GM12878 (cell line): ENCODE data around the gene PFKFB3. TPM values are rescaled to one million over a fixed set of nuclear protein-coding genes. Genes with fewer than 3 reads are reported as not detected.

Experiments used
- ATAC-seq: fragments of 200-7000 bp; cut with Tn5 transposase; 3 replicates; pipeline ENCODE4 v1.9.1; 2020; ENCODE audit warnings: mild to moderate bottlenecking, moderate library complexity
- BruUV-seq: library from RNA; stranded (reverse); fragments of 400-500 nt; replicated peaks from 2 replicates; lab custom pipeline; 2021; lab: Mats Ljungman, UMichigan
- CTCF ChIA-PET: fragments of 300-600 bp; sonication (Branson Sonifier 250); formaldehyde crosslinking; extraction: SDS; loops from one replicate; lab custom pipeline; 2021; ENCODE audit warnings: inconsistent platforms; lab: Yijun Ruan, JAX
- POLR2A ChIA-PET: fragments of 350-600 bp; formaldehyde crosslinking; extraction: SDS; loops from one replicate; lab custom pipeline; 2021; ENCODE audit warnings: inconsistent platforms; lab: Charles Lee
- RAD21 ChIA-PET: fragments of 300-600 bp; sonication (Branson Sonifier 250); formaldehyde crosslinking; loops from one replicate; lab custom pipeline; 2023; ENCODE audit warnings: antibody characterized with exemption; ENCODE audit not compliant: unreplicated experiment; lab: Charles Lee
- SMC1A ChIA-PET: fragments of 300-600 bp; sonication (Branson Sonifier 250); formaldehyde crosslinking; loops from one replicate; lab custom pipeline; 2023; ENCODE audit not compliant: unreplicated experiment, uncharacterized antibody; lab: Charles Lee
- DNase-seq: peaks from one replicate; pipeline ENCODE4 v3.0.0-alpha.2; 2011; ENCODE audit warnings: low read depth, low spot score
- FAIRE-seq: peaks from 3 replicates; lab custom pipeline; 2011; peaks lifted over from hg19 to GRCh38; lab: Jason Lieb, UNC
- H2AFZ ChIP-seq: 2 replicates; pipeline ENCODE4 v1.6.0; 2011; ENCODE audit warnings: low read depth, low read length, control low read depth; ENCODE audit not compliant: control insufficient read depth
- H3K27ac ChIP-seq: 2 replicates; pipeline ENCODE4 v1.5.1; 2011; ENCODE audit warnings: control low read depth; ENCODE audit not compliant: control insufficient read depth, insufficient read depth
- H3K27me3 ChIP-seq, 2 experiments: replicated peaks in 1 of 2; 2 replicates each; pipeline versions ENCODE4 v1.6.0 to v1.6.1; 2011; ENCODE audit warnings: low read length in 1 of 2; ENCODE audit not compliant: control insufficient read depth in 2 of 2, insufficient read depth in 2 of 2
- H3K36me3 ChIP-seq, 2 experiments: 2 replicates each; pipeline ENCODE4 v1.5.1; 2011; ENCODE audit warnings: low read length in 1 of 2; ENCODE audit not compliant: control insufficient read depth in 2 of 2, insufficient read depth in 2 of 2
- H3K4me1 ChIP-seq: 2 replicates; pipeline ENCODE4 v1.6.1; 2011; ENCODE audit warnings: mild to moderate bottlenecking, low read length, moderate library complexity, mixed read lengths; ENCODE audit not compliant: control insufficient read depth, insufficient read depth
- H3K4me2 ChIP-seq: 2 replicates; pipeline ENCODE4 v1.6.0; 2011; ENCODE audit warnings: control low read depth; ENCODE audit not compliant: control insufficient read depth, insufficient read depth
- H3K4me3 ChIP-seq: fragments of 200-600 bp; sonication (generic); 2 replicates; pipeline ENCODE4 v1.5.1; 2016
- H3K79me2 ChIP-seq: 2 replicates; pipeline ENCODE4 v1.6.0; 2011; ENCODE audit warnings: low read length; ENCODE audit not compliant: control insufficient read depth, insufficient read depth
- H3K9ac ChIP-seq: 2 replicates; pipeline ENCODE4 v1.8.0; 2011; ENCODE audit warnings: low read length, control low read depth, mixed read lengths; ENCODE audit not compliant: control insufficient read depth, insufficient read depth
- H3K9me3 ChIP-seq: replicated peaks from 3 replicates; pipeline ENCODE4 v1.5.1; 2011; ENCODE audit warnings: mild to moderate bottlenecking, low read length; ENCODE audit not compliant: control insufficient read depth, insufficient read depth
- H4K20me1 ChIP-seq: 2 replicates; pipeline ENCODE4 v1.6.0; 2011; ENCODE audit not compliant: control insufficient read depth, insufficient read depth
- BACH1 ChIP-seq: fragments of 450-650 bp; IDR thresholded peaks from 2 replicates; pipeline ENCODE4 v1.6.1; 2017; ENCODE audit warnings: mild to moderate bottlenecking, borderline replicate concordance
- EED ChIP-seq: sonication (generic); IDR thresholded peaks from 2 replicates; pipeline ENCODE4 v1.6.1; 2016; ENCODE audit warnings: antibody characterized with exemption, low read depth
- EGR1 ChIP-seq, 2 experiments: IDR thresholded peaks; 1 replicate in 1 of 2; 2 replicates in 1 of 2; pipeline ENCODE4 v1.6.1; 2011 to 2012; ENCODE audit warnings: low read depth in 2 of 2, low read length in 2 of 2, borderline replicate concordance in 1 of 2, mild to moderate bottlenecking in 1 of 2, moderate library complexity in 1 of 2
- EP300 ChIP-seq, 2 experiments: fragments of 150-350 bp in 1 of 2; IDR thresholded peaks; 2 replicates each; pipeline ENCODE4 v1.6.1; 2011 to 2012; ENCODE audit warnings: low read depth in 2 of 2, low read length in 2 of 2, borderline replicate concordance in 1 of 2, improper control_type of control experiment in 1 of 2, inconsistent platforms in 1 of 2; ENCODE audit not compliant: control insufficient read depth in 1 of 2
- HCFC1 ChIP-seq: fragments of 150-350 bp; IDR thresholded peaks from 2 replicates; pipeline ENCODE4 v1.6.1; 2014; ENCODE audit warnings: low read length
- IKZF2 ChIP-seq, 2 experiments: fragments of 450-650 bp; IDR thresholded peaks; 2 replicates each; pipeline ENCODE4 v1.6.1; 2017; ENCODE audit warnings: mild to moderate bottlenecking in 2 of 2, moderate library complexity in 2 of 2
- MXI1 ChIP-seq: fragments of 150-350 bp; IDR thresholded peaks from 2 replicates; pipeline ENCODE4 v1.6.1; 2011; ENCODE audit warnings: low read depth, mild to moderate bottlenecking, inconsistent platforms, low read length, improper control_type of control experiment
- NFXL1 ChIP-seq: fragments of 450-650 bp; IDR thresholded peaks from 2 replicates; pipeline ENCODE4 v1.6.1; 2017; ENCODE audit warnings: antibody characterized with exemption, mild to moderate bottlenecking, borderline replicate concordance
- POLR2AphosphoS2 ChIP-seq: IDR thresholded peaks from 2 replicates; pipeline ENCODE4 v1.6.1; 2011; ENCODE audit warnings: low read depth, mild to moderate bottlenecking, low read length, improper control_type of control experiment, moderate library complexity
- RAD51 ChIP-seq: fragments of 450-650 bp; IDR thresholded peaks from 2 replicates; pipeline ENCODE4 v1.6.1; 2016; ENCODE audit warnings: moderate library complexity, mild to moderate bottlenecking, inconsistent platforms
- RB1 ChIP-seq: fragments of 450-650 bp; formaldehyde crosslinking; IDR thresholded peaks from 2 replicates; pipeline ENCODE4 v1.6.1; 2017; ENCODE audit warnings: mild to moderate bottlenecking, borderline replicate concordance
- RCOR1 ChIP-seq: conservative IDR thresholded peaks from 2 replicates; pipeline ENCODE4 v1.6.1; 2012; ENCODE audit warnings: low read depth, low read length, improper control_type of control experiment
- RUNX3 ChIP-seq: IDR thresholded peaks from 2 replicates; pipeline ENCODE4 v1.6.1; 2012; ENCODE audit warnings: low read length, inconsistent platforms
- SMARCA5 ChIP-seq: fragments of 450-650 bp; IDR thresholded peaks from 2 replicates; pipeline ENCODE4 v1.6.1; 2017; ENCODE audit warnings: mild to moderate bottlenecking
- TAF1 ChIP-seq: IDR thresholded peaks from 2 replicates; pipeline ENCODE4 v1.6.1; 2011; ENCODE audit warnings: mild to moderate bottlenecking, low read depth, low read length, borderline replicate concordance
- TBL1XR1 ChIP-seq: IDR thresholded peaks from 2 replicates; pipeline ENCODE4 v1.6.1; 2012; ENCODE audit warnings: low read depth, low read length, improper control_type of control experiment
- WGBS: methylation state at CpG from one replicate; pipeline ENCODE4 v1.1.6; 2016; ENCODE audit warnings: low lambda C conversion rate; ENCODE audit not compliant: insufficient replicate concordance, insufficient coverage; ENCODE audit errors: missing lambda C conversion rate; 5-methylcytosine and 5-hydroxymethylcytosine counted together
- in situ Hi-C: fragments of 300-500 bp; cut with MboI; formaldehyde crosslinking; loops from 9 replicates; pipeline ENCODE4 v1.14.3; 2018; ENCODE audit warnings: mixed read lengths
- intact Hi-C: fragments of 100-400 bp; cut with micrococcal nuclease; formaldehyde crosslinking; loops from one replicate; pipeline ENCODE4 v1.14.2; 2022; ENCODE audit not compliant: unreplicated experiment
- polyA plus RNA-seq, 11 experiments: library from polyadenylated mRNA; depleted of rRNA in 4 of 11; unstranded in 6 of 11; stranded (reverse) in 5 of 11; fragments of >200 nt; fragmentation: Nextera tagmentation in 4 of 11; fragmentation: Illumina TruSeq in 1 of 11; extraction: Ambion mirVana in 4 of 11; extraction: Trizol in 1 of 11; gene quantifications; 1 replicate in 1 of 11; 2 replicates in 10 of 11; pipeline versions ENCODE4 v1.2.1 to v1.2.3, GENCODE V29; 2011 to 2016; ENCODE audit warnings: inconsistent platforms in 2 of 11, missing spikeins in 2 of 11, low read depth in 1 of 11
- total RNA-seq, 4 experiments: library from RNA; depleted of rRNA in 3 of 4; stranded (reverse); fragments of >200 nt in 3 of 4; fragmentation: Illumina TruSeq in 1 of 4; extraction: Trizol in 1 of 4; gene quantifications; 2 replicates each; pipeline versions ENCODE4 v1.2.1 to v1.2.3, GENCODE V29; 2013 to 2021
- TF ChIP-seq, protein P1 (sequence below): fragments of 450-650 bp; IDR thresholded peaks from 2 replicates; pipeline ENCODE4 v1.6.1; 2017; ENCODE audit warnings: mild to moderate bottlenecking, low read depth, inconsistent platforms; ENCODE audit not compliant: poor library complexity, severe bottlenecking

The PFKFB3 gene
- total and polyA plus RNA-seq, 10 of the 15 experiments (the other 5 are each of a cell fraction or from before 2014, with no cell fraction given): 1.6 to 46.7 (median 13.7) TPM

GRCh38 chr10:6167456-6167855 lies 35.3 kb upstream of the PFKFB3 start:
- Histone ChIP-seq H2AFZ (no peak overlapping the region), H4K20me1 (no peaks in the 10 kb centered on the region; the same call in 1 of the 2 replicates), H3K79me2 (peaks cover 54% of the 10 kb centered on the region), H3K9ac (no peak overlapping the region), H3K36me3 (peaks cover 2 to 7% of the 10 kb centered on the region in 2 experiments; a peak in 3 of 4 replicates), H3K4me3 (no peak overlapping the region)
- CTCF ChIA-PET: interaction anchor here (1.0 to 1.6 kb wide), 6 partner anchors 9 to 234 kb away, joined by 3 to 7 read pairs (median 4); no protein-coding TSS in a partner anchor
- 94% methylated on average over 2 of the region's 2 CpGs for WGBS
- RAD21 ChIA-PET: interaction anchor here (0.7 to 1.1 kb wide), 3 partner anchors 13 to 238 kb away, joined by 3 read pairs; no protein-coding TSS in a partner anchor
- DNase-seq (no peak), ATAC-seq (no peak)
- POLR2A ChIA-PET: interaction anchor here (1.3 kb wide), 1 partner anchor 16 kb away, joined by 3 read pairs; no protein-coding TSS in a partner anchor
- TF ChIP-seq MXI1 (no peak), NFXL1 (no peak), HCFC1 (no peak), BACH1 (no peak), RB1 (no peak)
- TF ChIP-seq, all 136 proteins: peak for 0
- no peak for FAIRE-seq
- Histone ChIP-seq H3K27ac (no peak overlapping the region), H3K9me3 (no peaks in the 10 kb centered on the region), H3K27me3 (no peaks in the 10 kb centered on the region), H3K4me2 (no peak overlapping the region), H3K4me1 (no peaks in the 10 kb centered on the region; the same call in none of the 2 replicates)
- intact Hi-C loops: no loop called here
- no TSS peak for BruUV-seq
- in situ Hi-C loops: no loop called here
- SMC1A ChIA-PET: interaction anchor here (0.9 to 2.4 kb wide), 9 partner anchors 15 to 239 kb away, joined by 3 to 7 read pairs (median 3); partner anchors contain the start of gene PFKFB3

DNA sequence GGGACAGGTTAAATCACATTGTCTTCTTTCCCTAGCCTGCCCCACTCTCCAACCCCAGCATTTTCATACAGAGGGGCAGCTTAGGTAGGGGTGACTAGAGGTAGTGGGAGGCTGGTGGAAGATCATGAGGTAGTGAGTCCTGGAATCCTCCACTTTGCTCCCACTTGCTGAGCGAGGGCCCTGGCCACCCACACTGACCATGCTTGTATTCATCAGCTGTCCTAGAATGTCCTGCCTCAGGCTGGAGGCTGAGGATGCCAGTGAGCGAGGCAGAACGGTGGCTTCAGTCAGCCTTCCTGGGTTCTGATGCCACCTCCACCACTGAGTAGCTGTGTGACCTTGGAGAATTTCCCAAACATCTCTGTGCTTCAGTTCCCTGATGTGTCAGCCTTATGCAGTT lies 34.6 kb upstream of the PFKFB3 start:
- H4K20me1 ChIP-seq: no peaks in the 10 kb centered on the region; the same call in 1 of the 2 replicates
- no peaks in the 10 kb centered on the region; the same call in none of the 2 replicates for H3K4me1 ChIP-seq
- RAD21 ChIA-PET: no interaction called here
- TF ChIP-seq SMARCA5: no peak
- no peak for TF ChIP-seq RUNX3
- no peak for TF ChIP-seq RCOR1
- TF ChIP-seq, protein P1, sequence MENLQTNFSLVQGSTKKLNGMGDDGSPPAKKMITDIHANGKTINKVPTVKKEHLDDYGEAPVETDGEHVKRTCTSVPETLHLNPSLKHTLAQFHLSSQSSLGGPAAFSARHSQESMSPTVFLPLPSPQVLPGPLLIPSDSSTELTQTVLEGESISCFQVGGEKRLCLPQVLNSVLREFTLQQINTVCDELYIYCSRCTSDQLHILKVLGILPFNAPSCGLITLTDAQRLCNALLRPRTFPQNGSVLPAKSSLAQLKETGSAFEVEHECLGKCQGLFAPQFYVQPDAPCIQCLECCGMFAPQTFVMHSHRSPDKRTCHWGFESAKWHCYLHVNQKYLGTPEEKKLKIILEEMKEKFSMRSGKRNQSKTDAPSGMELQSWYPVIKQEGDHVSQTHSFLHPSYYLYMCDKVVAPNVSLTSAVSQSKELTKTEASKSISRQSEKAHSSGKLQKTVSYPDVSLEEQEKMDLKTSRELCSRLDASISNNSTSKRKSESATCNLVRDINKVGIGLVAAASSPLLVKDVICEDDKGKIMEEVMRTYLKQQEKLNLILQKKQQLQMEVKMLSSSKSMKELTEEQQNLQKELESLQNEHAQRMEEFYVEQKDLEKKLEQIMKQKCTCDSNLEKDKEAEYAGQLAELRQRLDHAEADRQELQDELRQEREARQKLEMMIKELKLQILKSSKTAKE: no peak
- TF ChIP-seq EGR1 (IDR thresholded peaks at IDR 0.05; ENCODE audit: borderline replicate concordance in 1 of 2, low read depth in 2 of 2, low read length in 2 of 2): no peak
- TF ChIP-seq RAD51: no peak
- no peak for TF ChIP-seq TBL1XR1
- TF ChIP-seq IKZF2 (IDR thresholded peaks at IDR 0.05): no peak
- no peak for TF ChIP-seq TAF1
- no peak for TF ChIP-seq POLR2AphosphoS2
- no peak for TF ChIP-seq EP300 (IDR thresholded peaks at IDR 0.05; ENCODE audit: borderline replicate concordance in 1 of 2, control insufficient read depth in 1 of 2, low read depth in 2 of 2, low read length in 2 of 2)
- TF ChIP-seq EED: no peak

More for the DNA sequence above, 34.6 kb upstream of the PFKFB3 start:
- Histone ChIP-seq H3K27ac (no peak overlapping the region), H3K9me3 (no peaks in the 10 kb centered on the region), H3K36me3 (peaks cover 2 to 7% of the 10 kb centered on the region in 2 experiments), H3K9ac (no peak overlapping the region), H2AFZ (no peak overlapping the region), H3K4me3 (no peak overlapping the region), H3K27me3 (no peaks in the 10 kb centered on the region), H3K4me2 (no peak overlapping the region), H3K79me2 (peaks cover 58% of the 10 kb centered on the region)
- DNase-seq (no peak), FAIRE-seq (no peak), ATAC-seq (no peak)
- ChIA-PET SMC1A (interaction anchor here (0.5 to 2.2 kb wide), 6 partner anchors 15 to 239 kb away, joined by 3 to 7 read pairs (median 3); partner anchors contain the start of gene PFKFB3), CTCF (interaction anchor here (1.0 to 1.6 kb wide), 4 partner anchors 9 to 62 kb away, joined by 3 to 7 read pairs (median 4); no protein-coding TSS in a partner anchor), POLR2A (no interaction called here)
- in situ Hi-C loops (no loop called here), intact Hi-C loops (no loop called here)
- no TSS peak for BruUV-seq
- 95% methylated on average over 3 of the region's 3 CpGs for WGBS
